ENCODE results near the gene SNRNP25.

- TF ChIP-seq CTCF (IDR thresholded peaks at IDR 0.05; ENCODE audit: low read length) (no peak), EZH2 (IDR thresholded peaks at IDR 0.05; ENCODE audit: borderline replicate concordance, low read length) (no peak)
These were observed 2.8 kb downstream of the SNRNP25 start for GRCh38 chr16:56231-56927.
